K562 (cell line): Measurements from ENCODE around the gene ATP2A1. TPM values are rescaled to one million over a fixed set of nuclear protein-coding genes. Genes with fewer than 3 reads are reported as not detected.

Source experiments
- KAT8 ChIP-seq: fragments of 450-650 bp; IDR thresholded peaks from 2 replicates; pipeline ENCODE4 v1.6.1; 2016; ENCODE audit warnings: low read depth, mild to moderate bottlenecking
- KHSRP ChIP-seq: fragments of 450-650 bp; IDR thresholded peaks from 2 replicates; pipeline ENCODE4 v1.6.1; 2017
- KLF1 ChIP-seq: fragments of 450-650 bp; IDR thresholded peaks from 2 replicates; pipeline ENCODE4 v1.6.1; 2016; ENCODE audit warnings: missing genetic modification characterization, missing compliant biosample characterization
- NELFE ChIP-seq: IDR thresholded peaks from 2 replicates; pipeline ENCODE4 v1.6.1; 2011; ENCODE audit warnings: mild to moderate bottlenecking; ENCODE audit not compliant: insufficient read depth, insufficient read length
- NR3C1 ChIP-seq: sonication (generic); formaldehyde crosslinking; IDR thresholded peaks from 2 replicates; pipeline ENCODE4 v1.8.1; 2022; ENCODE audit warnings: missing genetic modification reagents
- POLR2AphosphoS2 ChIP-seq: IDR thresholded peaks from 2 replicates; pipeline ENCODE4 v1.6.1; 2012; ENCODE audit warnings: low read length, improper control_type of control experiment
- POLR2G ChIP-seq: fragments of 200-400 bp; formaldehyde crosslinking; IDR thresholded peaks from 2 replicates; pipeline ENCODE4 v1.6.1; 2017; ENCODE audit warnings: low read depth, mild to moderate bottlenecking, antibody characterized with exemption, low read length, moderate library complexity
- SPI1 ChIP-seq: IDR thresholded peaks from 2 replicates; pipeline ENCODE4 v1.6.1; 2011; ENCODE audit warnings: low read depth, low read length, control low read depth, borderline replicate concordance
- SUPT5H ChIP-seq: fragments of 450-650 bp; IDR thresholded peaks from 2 replicates; pipeline ENCODE4 v1.6.1; 2016
- U2AF2 ChIP-seq: fragments of 200-400 bp; formaldehyde crosslinking; optimal IDR thresholded peaks from 2 replicates; pipeline ENCODE3; 2017; ENCODE audit warnings: low read depth, mild to moderate bottlenecking, low read length
- XRCC4 ChIP-seq: IDR thresholded peaks from one replicate; pipeline ENCODE4 v1.6.1; 2011; ENCODE audit not compliant: insufficient read depth, insufficient read length; ENCODE audit errors: extremely low read depth
- ZNF197 ChIP-seq: fragments of 200-800 bp; sonication (Bioruptor generic); IDR thresholded peaks from 2 replicates; pipeline ENCODE4 v1.6.1; 2016; ENCODE audit warnings: low read depth, missing genetic modification characterization, missing compliant biosample characterization
- ZNF3 ChIP-seq: fragments of 250-450 bp; sonication (Bioruptor Pico); IDR thresholded peaks from 2 replicates; pipeline ENCODE4 v1.5.0; 2021; ENCODE audit warnings: mild to moderate bottlenecking, moderate library complexity
- ZNF764 ChIP-seq: fragments of 250-450 bp; sonication (Bioruptor Pico); IDR thresholded peaks from 2 replicates; pipeline ENCODE4 v1.4.0; 2020; ENCODE audit warnings: low read depth, mild to moderate bottlenecking, moderate library complexity
- polyA plus RNA-seq, 8 experiments: library from polyadenylated mRNA; depleted of rRNA in 4 of 8; stranded (reverse) in 5 of 8; unstranded in 3 of 8; fragments of >200 nt; fragmentation: Nextera tagmentation in 2 of 8; fragmentation: Illumina TruSeq in 1 of 8; extraction: Ambion mirVana in 2 of 8; extraction: Trizol in 1 of 8; gene quantifications; 2 replicates each; pipeline versions ENCODE4 v1.2.1 to v1.2.3, GENCODE V29; 2011 to 2014; ENCODE audit warnings: inconsistent platforms in 1 of 8, missing spikeins in 1 of 8
- total RNA-seq, 7 experiments: library from RNA; depleted of rRNA in 6 of 7; stranded (reverse); fragments of >200 nt in 6 of 7; fragmentation: Illumina TruSeq in 2 of 7; extraction: Trizol in 2 of 7; gene quantifications; 2 replicates each; pipeline versions ENCODE4 v1.2.1 to v1.2.3, GENCODE V29; 2011 to 2021; ENCODE audit warnings: low replicate concordance in 1 of 7
- TF ChIP-seq, protein P1 (sequence below): fragments of 450-650 bp; IDR thresholded peaks from 2 replicates; pipeline ENCODE4 v1.6.1; 2017; ENCODE audit warnings: antibody characterized with exemption, mild to moderate bottlenecking
- TF ChIP-seq, protein P2 (sequence below): sonication (generic); formaldehyde crosslinking; IDR thresholded peaks from 2 replicates; pipeline ENCODE4 v1.8.0; 2022; ENCODE audit warnings: missing genetic modification reagents, mild to moderate bottlenecking, borderline replicate concordance
- TF ChIP-seq, protein P3 (sequence below): fragments of 250-450 bp; sonication (Bioruptor Pico); IDR thresholded peaks from 2 replicates; pipeline ENCODE4 v1.4.0; 2020; ENCODE audit warnings: mild to moderate bottlenecking, moderate library complexity, borderline replicate concordance
- TF ChIP-seq, protein P4 (sequence below): fragments of 450-650 bp; conservative IDR thresholded peaks from 2 replicates; pipeline ENCODE4 v1.6.1; 2016; ENCODE audit warnings: missing genetic modification characterization, low read depth, mild to moderate bottlenecking, missing compliant biosample characterization, moderate library complexity

Gene ATP2A1
- total and polyA plus RNA-seq, 9 of the 15 experiments (the other 6 are each of a cell fraction or from before 2014, with no cell fraction given) = 0.25 to 2.6 (median 0.65) TPM

DNA sequence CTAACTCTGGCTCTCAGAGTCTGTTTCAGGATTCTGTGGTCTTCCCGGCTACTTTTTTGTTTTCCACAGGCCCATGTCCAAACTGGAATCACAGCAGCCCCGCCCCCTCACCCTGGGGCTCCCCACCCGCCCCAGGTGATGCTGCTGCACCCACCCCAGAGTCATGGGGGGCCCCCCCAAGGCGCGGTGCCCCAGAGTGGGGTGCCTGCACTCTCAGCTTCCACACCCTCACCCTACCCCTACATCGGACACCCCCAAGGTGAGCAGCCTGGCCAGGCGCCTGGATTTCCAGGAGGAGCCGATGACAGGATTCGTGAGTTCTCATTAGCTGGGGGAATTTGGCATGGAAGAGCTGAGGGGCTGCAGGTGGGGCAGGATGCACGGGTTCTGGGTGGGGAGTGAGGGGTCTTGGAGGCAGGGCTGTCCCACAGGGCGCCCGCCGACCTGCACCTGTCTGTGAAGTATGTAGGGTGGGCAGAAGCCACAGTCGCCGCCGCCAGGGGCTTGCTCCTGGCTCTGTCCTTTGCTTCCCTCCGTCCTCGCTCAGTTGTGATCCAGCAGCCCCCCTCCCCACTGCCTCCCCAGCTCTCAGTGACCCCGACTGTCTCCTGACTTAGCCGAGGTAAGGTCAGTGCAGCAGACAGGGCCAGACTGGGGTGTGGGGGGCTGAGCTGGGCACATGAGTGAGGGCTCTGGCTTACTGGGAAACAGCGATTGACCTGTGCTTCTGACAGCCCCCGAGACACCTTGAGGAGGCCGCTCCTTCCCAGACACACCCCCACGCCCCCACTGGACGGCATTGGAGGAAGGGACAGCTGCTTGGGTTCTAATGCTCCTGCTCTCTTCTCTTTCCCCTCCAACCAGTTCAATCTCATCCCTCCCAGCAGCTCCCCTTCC, 42.2 kb upstream of the ATP2A1 start (continued):
- TF ChIP-seq, protein P1, sequence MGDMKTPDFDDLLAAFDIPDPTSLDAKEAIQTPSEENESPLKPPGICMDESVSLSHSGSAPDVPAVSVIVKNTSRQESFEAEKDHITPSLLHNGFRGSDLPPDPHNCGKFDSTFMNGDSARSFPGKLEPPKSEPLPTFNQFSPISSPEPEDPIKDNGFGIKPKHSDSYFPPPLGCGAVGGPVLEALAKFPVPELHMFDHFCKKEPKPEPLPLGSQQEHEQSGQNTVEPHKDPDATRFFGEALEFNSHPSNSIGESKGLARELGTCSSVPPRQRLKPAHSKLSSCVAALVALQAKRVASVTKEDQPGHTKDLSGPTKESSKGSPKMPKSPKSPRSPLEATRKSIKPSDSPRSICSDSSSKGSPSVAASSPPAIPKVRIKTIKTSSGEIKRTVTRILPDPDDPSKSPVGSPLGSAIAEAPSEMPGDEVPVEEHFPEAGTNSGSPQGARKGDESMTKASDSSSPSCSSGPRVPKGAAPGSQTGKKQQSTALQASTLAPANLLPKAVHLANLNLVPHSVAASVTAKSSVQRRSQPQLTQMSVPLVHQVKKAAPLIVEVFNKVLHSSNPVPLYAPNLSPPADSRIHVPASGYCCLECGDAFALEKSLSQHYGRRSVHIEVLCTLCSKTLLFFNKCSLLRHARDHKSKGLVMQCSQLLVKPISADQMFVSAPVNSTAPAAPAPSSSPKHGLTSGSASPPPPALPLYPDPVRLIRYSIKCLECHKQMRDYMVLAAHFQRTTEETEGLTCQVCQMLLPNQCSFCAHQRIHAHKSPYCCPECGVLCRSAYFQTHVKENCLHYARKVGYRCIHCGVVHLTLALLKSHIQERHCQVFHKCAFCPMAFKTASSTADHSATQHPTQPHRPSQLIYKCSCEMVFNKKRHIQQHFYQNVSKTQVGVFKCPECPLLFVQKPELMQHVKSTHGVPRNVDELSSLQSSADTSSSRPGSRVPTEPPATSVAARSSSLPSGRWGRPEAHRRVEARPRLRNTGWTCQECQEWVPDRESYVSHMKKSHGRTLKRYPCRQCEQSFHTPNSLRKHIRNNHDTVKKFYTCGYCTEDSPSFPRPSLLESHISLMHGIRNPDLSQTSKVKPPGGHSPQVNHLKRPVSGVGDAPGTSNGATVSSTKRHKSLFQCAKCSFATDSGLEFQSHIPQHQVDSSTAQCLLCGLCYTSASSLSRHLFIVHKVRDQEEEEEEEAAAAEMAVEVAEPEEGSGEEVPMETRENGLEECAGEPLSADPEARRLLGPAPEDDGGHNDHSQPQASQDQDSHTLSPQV = no peak
- TF ChIP-seq KLF1 = no peak
- TF ChIP-seq, protein P2, sequence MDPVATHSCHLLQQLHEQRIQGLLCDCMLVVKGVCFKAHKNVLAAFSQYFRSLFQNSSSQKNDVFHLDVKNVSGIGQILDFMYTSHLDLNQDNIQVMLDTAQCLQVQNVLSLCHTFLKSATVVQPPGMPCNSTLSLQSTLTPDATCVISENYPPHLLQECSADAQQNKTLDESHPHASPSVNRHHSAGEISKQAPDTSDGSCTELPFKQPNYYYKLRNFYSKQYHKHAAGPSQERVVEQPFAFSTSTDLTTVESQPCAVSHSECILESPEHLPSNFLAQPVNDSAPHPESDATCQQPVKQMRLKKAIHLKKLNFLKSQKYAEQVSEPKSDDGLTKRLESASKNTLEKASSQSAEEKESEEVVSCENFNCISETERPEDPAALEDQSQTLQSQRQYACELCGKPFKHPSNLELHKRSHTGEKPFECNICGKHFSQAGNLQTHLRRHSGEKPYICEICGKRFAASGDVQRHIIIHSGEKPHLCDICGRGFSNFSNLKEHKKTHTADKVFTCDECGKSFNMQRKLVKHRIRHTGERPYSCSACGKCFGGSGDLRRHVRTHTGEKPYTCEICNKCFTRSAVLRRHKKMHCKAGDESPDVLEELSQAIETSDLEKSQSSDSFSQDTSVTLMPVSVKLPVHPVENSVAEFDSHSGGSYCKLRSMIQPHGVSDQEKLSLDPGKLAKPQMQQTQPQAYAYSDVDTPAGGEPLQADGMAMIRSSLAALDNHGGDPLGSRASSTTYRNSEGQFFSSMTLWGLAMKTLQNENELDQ (CRISPR knock-in tag) = no peak
- TF ChIP-seq, protein P3, sequence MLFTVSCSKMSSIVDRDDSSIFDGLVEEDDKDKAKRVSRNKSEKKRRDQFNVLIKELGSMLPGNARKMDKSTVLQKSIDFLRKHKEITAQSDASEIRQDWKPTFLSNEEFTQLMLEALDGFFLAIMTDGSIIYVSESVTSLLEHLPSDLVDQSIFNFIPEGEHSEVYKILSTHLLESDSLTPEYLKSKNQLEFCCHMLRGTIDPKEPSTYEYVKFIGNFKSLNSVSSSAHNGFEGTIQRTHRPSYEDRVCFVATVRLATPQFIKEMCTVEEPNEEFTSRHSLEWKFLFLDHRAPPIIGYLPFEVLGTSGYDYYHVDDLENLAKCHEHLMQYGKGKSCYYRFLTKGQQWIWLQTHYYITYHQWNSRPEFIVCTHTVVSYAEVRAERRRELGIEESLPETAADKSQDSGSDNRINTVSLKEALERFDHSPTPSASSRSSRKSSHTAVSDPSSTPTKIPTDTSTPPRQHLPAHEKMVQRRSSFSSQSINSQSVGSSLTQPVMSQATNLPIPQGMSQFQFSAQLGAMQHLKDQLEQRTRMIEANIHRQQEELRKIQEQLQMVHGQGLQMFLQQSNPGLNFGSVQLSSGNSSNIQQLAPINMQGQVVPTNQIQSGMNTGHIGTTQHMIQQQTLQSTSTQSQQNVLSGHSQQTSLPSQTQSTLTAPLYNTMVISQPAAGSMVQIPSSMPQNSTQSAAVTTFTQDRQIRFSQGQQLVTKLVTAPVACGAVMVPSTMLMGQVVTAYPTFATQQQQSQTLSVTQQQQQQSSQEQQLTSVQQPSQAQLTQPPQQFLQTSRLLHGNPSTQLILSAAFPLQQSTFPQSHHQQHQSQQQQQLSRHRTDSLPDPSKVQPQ = no peak
- TF ChIP-seq SPI1 = no peak
- no peak for TF ChIP-seq ZNF197 (CRISPR knock-in tag)
- no peak for TF ChIP-seq NELFE
- peak; percentile 74 for TF ChIP-seq POLR2G
- TF ChIP-seq XRCC4 = no peak
- TF ChIP-seq KAT8 = no peak
- no peak for TF ChIP-seq ZNF3 (CRISPR knock-in tag)
- no peak for TF ChIP-seq ZNF764 (CRISPR knock-in tag)
- TF ChIP-seq, protein P4, sequence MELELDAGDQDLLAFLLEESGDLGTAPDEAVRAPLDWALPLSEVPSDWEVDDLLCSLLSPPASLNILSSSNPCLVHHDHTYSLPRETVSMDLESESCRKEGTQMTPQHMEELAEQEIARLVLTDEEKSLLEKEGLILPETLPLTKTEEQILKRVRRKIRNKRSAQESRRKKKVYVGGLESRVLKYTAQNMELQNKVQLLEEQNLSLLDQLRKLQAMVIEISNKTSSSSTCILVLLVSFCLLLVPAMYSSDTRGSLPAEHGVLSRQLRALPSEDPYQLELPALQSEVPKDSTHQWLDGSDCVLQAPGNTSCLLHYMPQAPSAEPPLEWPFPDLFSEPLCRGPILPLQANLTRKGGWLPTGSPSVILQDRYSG = no peak
- no peak for TF ChIP-seq KHSRP
- TF ChIP-seq NR3C1 = no peak
- peak; percentile 53 for TF ChIP-seq SUPT5H
- TF ChIP-seq U2AF2 = no peak
- TF ChIP-seq POLR2AphosphoS2 = no peak; the same call in 1 of the 2 replicates
